NCI-H1417 (cell line): ENCODE measurements around the gene FSTL5.

Experiments used
- DNase-seq, 3 experiments: peaks; one replicate each; lab custom pipeline; 2025; lab: John Stamatoyannopoulos, UW

The FSTL5 gene

DNA sequence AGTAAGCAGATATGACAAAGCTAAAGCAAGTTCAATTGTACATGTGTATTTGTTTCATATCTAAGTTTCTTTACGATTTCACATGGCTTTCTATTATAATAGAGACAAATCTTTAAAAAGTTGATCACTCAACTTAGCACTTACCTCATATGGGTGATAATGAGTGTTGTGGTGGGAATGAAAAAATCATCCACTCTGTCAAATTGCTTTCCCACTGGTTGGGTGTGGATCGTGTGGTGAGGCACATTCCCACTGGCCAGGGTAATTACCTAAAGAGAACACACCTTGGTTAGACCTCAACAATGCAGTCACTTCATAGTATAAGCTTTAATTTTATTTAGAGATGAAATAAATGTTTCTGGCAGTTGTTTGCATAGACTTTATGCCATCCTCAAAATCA is 708.9 kb downstream of the FSTL5 start:
- no peak for DNase-seq

DNA sequence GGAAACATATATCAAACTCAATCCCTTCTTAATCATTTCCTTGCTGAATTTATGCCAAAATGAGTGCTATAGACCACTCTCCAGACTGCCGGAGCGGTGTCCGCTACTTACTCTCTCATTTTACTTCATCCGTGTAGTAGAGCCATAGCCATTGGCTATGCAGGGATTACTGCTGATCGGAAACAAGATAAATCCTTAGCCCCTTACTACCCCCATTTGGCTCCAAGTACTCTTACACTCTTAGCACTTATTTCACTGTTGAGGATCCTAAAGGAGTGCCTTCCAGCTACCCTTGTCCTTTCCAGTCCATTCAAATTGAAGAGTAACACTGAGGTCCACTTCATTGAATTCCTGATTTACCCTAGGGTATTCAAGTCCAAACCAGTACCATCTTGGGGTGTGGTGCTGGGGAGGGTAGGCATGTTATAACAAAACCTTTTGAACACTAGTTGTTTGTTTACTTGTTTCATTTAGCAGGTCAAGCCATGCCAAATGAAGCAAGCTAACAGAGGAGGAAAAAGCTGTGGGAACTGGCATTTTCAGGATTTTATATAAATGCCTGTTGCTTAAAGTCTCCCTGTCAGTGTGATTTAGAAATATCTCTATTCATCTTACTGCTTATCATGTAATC is 715.1 kb downstream of the FSTL5 start:
- DNase-seq: no peak

DNA sequence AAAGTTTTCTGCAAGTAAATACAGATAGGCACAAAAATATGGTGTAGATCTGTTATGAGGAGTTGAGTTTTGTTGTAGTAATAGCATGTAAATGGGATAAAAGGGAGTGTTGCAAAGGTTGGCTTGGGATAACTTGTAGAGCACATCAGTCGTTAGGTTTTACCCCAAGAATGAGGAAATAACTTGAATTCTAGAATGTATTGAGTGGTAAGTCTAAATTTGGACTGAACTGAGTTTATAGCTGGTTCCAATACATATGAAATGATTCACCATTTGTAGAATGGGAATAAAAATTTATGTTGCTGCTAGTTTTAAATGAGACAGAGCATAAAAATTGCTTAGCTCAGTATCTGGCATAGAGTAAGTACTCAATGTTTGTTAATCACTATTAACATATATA is 719.2 kb downstream of the FSTL5 start:
- no peak for DNase-seq

DNA sequence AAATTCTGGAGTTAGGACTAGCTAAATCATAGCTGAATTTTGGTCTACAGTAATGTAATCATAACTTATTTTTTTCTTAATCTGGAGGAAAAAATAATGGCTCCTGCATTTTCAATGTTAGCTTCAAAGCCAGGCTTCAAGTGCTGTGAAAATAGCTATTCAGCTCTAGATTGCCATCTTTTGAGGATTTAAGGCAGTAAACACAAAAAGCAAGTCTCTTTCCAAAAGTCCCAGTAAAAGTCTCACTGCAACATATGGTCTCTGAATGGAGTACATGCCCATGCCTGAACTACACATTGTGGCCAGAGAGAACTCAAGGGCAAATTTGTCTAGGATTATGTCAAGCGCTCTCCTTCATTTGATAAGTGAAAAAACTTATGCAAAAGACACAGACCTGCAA is 720.9 kb downstream of the FSTL5 start:
- peak in 1 of 3 experiments; percentile 16 for DNase-seq

DNA sequence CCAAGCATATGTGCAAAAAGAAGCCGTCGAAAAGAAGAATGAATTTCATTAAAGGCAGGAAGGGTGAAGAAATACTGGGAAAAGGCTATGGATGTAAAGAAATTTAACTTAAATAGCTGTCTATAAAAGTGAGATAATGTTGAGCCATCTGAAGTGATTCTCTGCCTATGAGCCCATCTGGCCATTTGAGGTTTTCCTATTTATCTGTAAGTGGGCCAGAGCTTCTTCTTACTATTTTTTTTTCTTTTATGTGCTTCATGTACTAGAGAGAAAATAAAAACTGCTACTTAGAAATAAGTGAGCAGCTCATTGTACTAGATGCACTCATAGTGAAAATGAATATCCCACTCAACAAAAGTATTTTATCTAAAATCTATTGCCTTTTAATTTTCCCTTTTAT is 725.7 kb downstream of the FSTL5 start:
- DNase-seq: no peak

DNA sequence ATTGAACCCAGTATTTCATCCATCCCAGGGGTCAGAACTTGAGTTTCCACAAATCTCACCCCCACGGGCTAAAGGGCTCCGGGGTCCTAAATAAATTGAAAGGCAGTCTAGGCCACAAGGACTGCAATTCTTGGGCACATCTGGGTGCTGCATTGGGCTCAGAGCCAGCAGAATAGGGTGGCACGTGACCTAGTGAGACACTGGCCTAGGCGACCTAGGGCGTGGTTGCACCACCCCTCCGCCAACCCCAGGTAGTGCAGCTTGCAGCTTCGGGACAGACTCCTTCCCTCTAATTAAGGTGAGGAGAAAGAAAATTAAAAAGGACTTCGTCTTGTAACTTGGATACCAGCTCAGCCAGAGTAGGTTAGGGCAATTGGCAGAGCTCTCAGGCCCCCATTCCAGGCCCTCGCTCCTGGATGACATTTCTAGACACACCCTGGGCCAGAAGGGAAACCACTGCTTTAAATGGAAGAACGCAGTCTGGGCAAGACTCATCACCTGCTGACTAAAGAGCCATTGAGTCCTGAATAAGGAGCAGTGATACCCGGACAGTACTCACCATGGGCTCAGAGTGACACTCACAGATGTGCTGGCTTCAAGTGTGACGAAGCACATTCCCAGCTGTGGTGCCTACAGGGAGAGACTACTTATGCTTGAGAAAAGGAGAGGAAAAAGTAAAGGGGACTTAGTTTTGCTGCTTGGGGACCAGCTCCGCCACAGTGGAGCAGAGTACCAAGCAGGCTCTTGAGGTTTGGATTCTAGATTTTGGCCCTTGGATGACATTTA is 735.4 kb downstream of the FSTL5 start:
- DNase-seq: no peak

DNA sequence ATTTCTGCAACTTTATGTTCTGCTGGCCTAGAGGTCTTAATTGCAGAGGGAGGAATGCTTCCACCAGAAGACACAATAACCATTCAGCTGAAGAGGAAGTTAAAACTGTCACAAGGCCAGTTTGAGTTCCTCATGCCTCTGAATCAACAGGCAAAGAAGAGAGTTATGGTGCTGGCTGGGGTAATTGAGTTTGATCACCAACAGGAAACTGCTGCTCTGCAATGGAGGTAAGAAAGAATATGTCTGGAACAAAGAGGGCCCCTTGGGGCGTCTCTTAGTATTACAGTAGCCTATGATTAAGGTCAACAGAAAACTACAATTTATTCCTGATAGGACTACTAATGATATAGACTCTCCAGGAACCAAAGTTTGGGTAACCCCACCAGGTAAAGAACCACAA is 744.0 kb downstream of the FSTL5 start:
- DNase-seq: peak in 2 of 3 experiments; percentile 30 to 69

DNA sequence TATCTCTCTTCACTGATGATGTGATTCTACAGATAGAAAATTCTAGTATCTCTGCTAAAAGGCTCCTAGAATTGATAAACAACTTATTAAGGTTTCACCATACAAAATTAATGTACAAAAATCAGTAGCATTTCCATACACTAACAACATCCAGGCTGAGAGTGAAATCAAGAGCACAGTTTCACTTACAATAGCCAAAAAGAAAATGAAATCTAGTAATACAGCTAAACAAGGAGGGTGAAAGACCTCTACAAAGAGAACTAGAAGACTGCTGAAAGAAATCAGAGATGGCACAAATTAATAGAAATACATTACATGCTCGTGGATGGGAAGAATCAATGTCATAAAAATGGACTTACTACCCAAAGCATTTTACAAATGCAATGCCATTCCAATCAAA is 751.9 kb downstream of the FSTL5 start:
- no peak for DNase-seq

DNA sequence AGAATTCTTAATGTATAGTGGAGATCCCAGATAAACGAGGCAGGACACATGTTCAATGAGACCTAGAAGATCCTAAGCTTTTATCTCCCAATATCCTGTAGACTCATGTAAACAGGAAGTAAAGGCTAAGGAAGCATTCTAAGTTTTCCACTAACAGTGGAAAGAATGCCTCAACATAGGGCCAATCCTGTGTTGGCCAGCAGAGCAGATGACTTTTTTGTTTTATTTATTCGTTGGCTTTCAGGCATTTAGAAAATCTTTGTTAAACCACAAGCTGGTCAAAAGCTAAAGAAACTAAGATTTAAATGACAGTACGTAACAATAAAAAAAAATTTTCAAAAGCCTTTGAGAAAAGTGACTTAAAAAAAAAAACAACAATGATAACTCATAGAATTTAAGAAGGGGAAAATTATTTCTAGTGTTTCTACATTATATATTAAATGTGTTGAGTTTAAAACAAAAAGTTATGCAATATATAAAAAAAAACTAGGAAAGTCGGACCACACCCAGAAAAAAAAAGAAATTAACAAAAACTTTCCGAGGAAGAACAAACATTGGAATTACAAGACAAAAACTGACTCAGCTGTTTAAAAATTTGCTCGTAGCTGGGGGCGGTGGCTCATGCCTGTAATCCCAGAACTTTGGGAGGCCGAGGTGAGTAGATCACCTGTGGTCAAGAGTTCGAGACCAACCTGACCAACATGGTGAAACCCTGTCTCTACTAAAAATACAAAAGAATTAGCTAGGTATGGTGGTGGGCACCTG is 759.3 kb downstream of the FSTL5 start:
- DNase-seq: no peak

DNA sequence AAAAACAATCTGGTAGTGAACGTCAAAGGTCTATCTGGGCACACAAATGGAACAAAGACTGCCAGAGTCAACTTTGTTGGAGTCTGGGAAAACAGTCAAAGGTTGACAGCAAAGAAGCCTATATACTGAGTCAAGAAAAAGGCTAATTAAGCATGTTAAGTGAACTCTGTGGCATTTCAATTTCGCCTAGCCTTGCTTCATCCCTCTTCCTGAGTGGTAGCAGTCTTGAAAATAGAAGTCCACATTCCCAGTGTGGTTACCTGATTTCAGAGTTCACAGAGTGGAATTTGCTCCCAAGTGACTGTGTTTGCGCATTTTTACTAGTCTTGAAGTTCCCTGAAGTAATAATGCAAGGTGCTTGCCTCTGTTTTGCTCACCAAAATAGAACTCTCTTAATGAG is 760.0 kb downstream of the FSTL5 start:
- no peak for DNase-seq

DNA sequence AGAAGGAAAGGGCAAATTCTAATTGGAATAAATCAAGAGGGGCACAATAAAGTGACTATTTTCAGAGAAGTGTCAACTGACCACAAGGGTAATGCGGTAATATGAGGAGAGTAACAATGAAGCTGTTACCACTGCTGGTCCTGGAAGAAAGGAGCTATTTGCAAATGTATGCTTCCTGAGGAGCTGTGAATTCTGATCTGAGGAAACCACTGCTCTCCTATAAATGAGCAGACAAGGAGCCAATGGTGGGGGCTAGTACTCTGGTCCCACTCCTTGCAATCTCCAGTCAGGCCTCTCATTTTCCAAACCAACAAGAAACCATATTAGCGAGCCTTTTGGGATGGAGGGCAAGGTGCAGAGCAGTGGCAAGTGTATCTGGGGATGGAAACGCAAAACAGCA is 770.2 kb downstream of the FSTL5 start:
- no peak for DNase-seq

DNA sequence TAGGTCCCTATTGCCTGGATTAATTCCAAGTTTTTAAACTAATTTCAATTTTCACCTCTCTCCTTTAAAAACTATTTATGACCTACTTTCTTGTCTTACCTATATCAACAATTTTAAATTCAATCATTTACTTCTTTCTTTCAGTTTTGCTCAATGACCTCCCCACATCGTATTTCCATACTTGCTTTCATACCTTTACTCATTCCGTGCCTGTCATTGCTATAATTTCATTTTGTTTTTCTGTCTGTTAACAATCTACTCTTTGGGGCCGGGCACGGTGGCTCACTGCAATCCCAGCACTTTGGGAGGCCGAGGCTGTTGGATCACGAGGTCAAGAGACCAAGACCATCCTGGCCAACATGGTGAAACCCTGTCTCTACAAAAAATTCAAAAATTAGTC is 781.1 kb downstream of the FSTL5 start:
- DNase-seq: no peak

DNA sequence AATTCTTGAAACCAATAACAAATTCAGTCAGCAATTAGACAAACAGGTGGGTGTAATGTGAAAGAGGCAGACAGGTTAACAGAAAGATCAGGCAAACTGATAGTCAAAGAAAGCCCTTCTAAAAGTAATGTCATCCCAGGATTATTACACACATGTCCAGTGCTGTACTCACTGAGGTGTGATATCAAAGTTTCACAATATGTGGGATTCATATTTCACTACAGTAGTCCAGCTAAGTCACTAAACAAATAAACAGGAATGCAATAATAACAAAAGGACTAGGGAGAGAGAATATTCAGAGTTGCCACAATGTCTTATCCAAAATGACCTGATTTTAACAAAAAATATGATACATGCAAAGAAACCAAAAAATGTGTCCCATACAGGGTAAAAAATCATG is 787.5 kb downstream of the FSTL5 start:
- DNase-seq: no peak

DNA sequence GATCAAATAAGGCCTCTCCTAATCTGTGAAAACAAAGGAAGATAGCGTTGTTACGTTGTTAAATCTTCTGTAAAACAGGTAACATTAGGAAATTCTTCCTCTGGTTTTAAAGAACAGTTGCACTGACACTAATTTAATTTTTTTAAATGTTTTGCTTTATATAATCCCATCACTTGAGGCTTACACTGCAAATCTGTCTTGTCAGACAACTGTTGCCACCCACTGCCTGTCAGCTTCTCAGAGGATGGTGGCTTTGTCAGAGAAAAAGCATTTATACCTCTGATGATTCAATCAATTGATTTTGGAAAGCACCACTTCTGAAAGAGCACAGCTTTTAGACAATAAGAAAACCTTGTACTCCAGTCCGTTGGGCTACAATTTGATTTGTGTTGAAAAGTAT is 799.1 kb downstream of the FSTL5 start:
- DNase-seq: no peak

DNA sequence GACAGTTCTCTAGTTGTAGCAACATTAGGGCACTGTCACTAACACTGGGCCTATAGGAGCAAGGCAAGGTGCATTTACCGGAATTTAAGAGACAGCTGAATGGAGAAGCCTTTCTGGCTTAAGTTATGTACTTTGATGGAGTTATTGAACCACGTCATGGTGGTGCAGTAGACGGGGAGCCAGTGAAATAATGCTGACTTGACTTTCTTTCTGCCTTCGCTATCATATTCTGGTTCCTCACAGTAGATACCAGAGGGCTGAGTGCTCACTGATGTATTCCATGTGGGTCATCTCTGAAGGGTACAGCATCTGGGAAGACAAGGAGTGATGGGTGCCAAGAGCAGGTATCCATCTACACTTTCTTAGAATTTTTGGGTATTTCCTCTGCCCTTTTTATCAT is 802.8 kb downstream of the FSTL5 start:
- DNase-seq: no peak

DNA sequence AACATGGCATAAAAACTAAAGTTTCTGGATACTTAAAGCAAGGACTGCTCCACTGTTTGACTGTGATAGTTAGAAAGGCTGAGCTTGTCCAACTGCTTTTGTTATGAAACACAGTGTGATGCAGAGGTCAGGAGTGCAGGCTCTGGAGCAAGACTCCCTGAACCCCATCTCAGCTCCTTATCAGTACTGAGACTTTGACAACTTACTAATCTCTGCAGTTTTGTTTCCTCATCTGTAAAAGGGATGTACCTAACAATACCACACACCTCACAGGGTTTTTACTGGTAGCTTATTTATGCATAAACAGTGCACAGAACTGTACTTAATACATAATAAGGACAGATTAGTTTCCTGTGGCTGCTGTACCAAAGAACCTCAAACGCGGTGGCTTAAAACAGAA is 804.3 kb downstream of the FSTL5 start:
- DNase-seq: no peak

DNA sequence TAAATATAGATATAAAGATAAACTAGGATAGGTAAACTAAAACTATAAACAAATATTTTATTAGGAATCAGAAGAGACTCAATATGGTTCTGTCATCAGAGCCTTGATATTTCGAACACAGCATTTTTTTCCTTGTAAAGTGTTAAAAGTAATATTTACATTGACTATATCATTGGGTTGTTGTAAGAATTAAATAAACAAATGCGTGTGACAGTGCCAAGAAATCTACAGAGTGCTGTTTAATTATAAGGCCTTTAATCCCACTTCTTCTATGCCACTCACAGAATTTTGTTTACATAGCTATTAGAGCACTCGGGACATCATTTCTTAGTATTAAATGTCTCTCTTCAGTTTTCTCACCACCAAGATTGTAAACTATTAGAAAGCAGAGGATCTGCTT is 807.4 kb downstream of the FSTL5 start:
- peak in 2 of 3 experiments; percentile 6 to 85 for DNase-seq

DNA sequence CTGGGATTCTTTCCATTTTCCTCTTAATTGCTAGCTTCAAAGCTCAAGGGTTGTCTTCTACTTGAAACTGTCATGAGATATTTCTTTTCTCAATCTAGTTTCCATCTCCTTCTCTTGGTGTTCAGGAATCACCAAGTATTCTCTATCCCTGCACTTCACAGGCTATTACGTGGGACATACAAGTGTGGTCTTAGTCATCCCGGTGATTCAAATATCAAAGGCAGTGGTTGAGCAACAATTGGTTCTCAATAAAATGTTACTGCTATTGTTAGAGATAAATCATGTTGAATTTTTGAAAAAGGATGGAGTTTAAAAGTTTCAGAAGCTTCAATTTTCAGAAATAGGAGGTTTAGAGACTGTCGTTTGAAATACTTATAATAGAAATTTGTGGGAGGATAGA is 812.9 kb downstream of the FSTL5 start:
- DNase-seq: no peak

DNA sequence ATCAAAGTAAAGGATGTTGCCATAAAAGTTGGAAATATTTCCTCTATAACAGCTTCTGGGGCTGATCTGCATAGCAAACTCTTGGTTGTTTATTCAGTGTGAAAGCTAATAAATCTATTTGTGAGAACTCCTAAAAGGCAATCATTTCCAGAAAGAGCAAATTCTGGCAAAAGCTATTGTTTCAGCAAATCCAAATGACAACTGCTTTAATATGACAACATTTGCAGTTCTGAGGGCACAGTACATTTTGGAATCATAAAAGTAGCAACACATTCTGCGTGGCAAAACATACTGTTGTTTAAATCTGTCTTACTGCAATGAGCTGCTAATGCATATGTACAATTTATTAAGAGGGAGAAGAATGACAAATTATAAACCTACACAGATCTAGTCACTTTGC is 818.1 kb downstream of the FSTL5 start:
- no peak for DNase-seq

DNA sequence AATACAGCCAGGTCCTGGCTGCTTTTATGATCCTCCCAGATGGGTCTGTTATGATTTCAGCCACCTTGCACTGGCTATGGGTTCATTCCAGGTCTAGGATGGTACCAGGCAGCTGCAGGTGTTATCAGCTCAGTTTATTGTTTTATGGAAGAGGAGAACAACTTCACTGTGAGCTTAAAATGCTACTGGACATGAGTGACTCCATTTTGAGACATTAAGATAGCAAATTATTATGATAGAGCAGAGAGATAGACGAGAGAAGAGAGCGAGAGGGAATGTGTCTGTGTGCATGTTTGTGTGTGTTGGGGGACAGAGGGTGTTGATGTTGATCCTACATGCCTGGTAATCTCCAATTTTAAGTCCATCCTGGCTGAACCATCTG is 820.2 kb downstream of the FSTL5 start:
- DNase-seq: no peak

DNA sequence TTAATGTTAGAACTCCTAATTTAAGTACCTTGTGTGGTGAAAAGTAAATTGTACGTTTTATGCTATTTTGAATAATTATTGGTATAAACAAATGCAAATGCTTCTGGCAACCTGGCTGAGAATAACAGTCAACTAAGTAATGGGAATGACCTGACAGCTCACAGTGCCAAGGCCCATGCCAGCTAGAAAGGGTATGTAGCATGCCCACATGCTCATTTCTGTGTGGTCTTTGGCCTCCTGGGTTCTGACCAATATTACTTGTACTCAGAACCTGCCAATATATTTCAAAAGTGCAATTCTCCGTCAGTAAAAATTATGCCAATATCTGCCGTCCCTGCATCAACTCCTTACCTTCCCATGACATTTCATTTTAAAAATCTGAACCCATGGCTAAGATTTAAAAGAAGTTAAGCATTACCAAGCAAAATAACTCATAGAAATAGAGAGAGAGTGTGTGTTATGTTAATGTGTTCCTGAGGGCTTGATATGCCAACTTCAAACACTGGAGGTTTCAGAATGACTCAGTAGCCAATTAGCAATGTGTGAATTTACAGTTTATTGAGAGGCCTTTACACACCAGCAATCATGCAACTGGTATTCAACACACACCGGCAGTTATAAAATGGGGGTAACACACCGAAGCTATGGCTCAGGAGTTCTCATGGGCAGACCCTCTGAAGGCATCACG is 820.8 kb downstream of the FSTL5 start:
- DNase-seq: no peak

DNA sequence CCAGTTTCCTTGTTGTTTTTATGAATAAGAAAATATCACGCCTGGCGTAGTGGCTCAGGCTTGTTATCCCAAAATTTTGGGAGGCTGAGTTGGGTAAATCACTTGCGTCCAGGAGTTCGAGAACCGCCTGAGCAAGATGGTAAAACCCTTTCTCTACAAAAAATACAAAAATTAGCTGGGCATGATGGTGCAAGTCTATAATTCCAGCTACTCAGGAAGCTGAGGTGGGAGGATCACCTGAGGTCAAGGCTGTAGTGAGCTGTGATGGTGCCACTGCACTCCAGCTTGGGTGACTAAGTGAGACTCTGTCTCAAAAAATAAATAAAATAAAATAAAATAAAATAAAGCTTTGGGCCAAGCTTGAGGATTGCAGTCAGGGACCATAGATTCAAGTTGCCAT is 827.2 kb downstream of the FSTL5 start:
- DNase-seq: no peak
